KOPT-K1 (cell line): Measurements from ENCODE around the gene KHDRBS1.

ENCODE experiments used
- H3K27ac ChIP-seq: fragments of 200-600 bp; sonication (generic); 2 replicates; pipeline ENCODE4 v1.5.1; 2016; ENCODE audit warnings: antibody characterized with exemption, mild to moderate bottlenecking, low read depth, low read length; ENCODE audit not compliant: poor library complexity, severe bottlenecking
- H3K36me3 ChIP-seq: fragments of 200-600 bp; sonication (generic); 2 replicates; pipeline ENCODE4 v1.5.1; 2017; ENCODE audit warnings: antibody characterized with exemption, mild to moderate bottlenecking, low read length, moderate library complexity; ENCODE audit not compliant: insufficient read depth
- H3K9me3 ChIP-seq: fragments of 200-600 bp; sonication (generic); 2 replicates; pipeline ENCODE4 v1.5.1; 2017; ENCODE audit warnings: antibody characterized with exemption, low read length, mild to moderate bottlenecking; ENCODE audit not compliant: insufficient read depth, poor library complexity, severe bottlenecking

The KHDRBS1 gene

GRCh38 chr1:32031578-32032274 is 18.1 kb downstream of the KHDRBS1 start:
- Histone ChIP-seq H3K27ac (no peak overlapping the region), H3K36me3 (peaks cover 15% of the 10 kb centered on the region), H3K9me3 (no peaks in the 10 kb centered on the region)

GRCh38 chr1:32032275-32032615 is 18.6 kb downstream of the KHDRBS1 start:
- Histone ChIP-seq H3K36me3 (peaks cover 10% of the 10 kb centered on the region), H3K9me3 (no peaks in the 10 kb centered on the region)

GRCh38 chr1:32035119-32035518 is 21.5 kb downstream of the KHDRBS1 start:
- no peak overlapping the region for H3K27ac ChIP-seq
- H3K9me3 ChIP-seq, result no peaks in the 10 kb centered on the region
- no peaks in the 10 kb centered on the region; the same call in 1 of the 2 replicates for H3K36me3 ChIP-seq

More at GRCh38 chr1:32032275-32032615, 18.6 kb downstream of the KHDRBS1 start:
- H3K27ac ChIP-seq, result no peak overlapping the region

GRCh38 chr1:32040711-32041110 is 27.0 kb downstream of the KHDRBS1 start:
- H3K36me3 ChIP-seq, result no peaks in the 10 kb centered on the region; the same call in 1 of the 2 replicates
- no peak overlapping the region for H3K27ac ChIP-seq
- no peaks in the 10 kb centered on the region for H3K9me3 ChIP-seq

- no peaks in the 10 kb centered on the region for H3K9me3 ChIP-seq
- H3K36me3 ChIP-seq, result no peaks in the 10 kb centered on the region
- no peak overlapping the region for H3K27ac ChIP-seq
Measured at GRCh38 chr1:32042330-32042729, 28.7 kb downstream of the KHDRBS1 start.

GRCh38 chr1:32044234-32044633 is 30.6 kb downstream of the KHDRBS1 start:
- no peaks in the 10 kb centered on the region for H3K36me3 ChIP-seq
- H3K9me3 ChIP-seq, result no peaks in the 10 kb centered on the region

GRCh38 chr1:32045772-32046171 is 32.1 kb downstream of the KHDRBS1 start:
- Histone ChIP-seq H3K27ac (no peak overlapping the region), H3K36me3 (no peaks in the 10 kb centered on the region; the same call in 1 of the 2 replicates), H3K9me3 (no peaks in the 10 kb centered on the region)

More at GRCh38 chr1:32044234-32044633, 30.6 kb downstream of the KHDRBS1 start:
- no peak overlapping the region for H3K27ac ChIP-seq

- Histone ChIP-seq H3K27ac (no peak overlapping the region), H3K36me3 (no peaks in the 10 kb centered on the region; the same call in 1 of the 2 replicates), H3K9me3 (no peaks in the 10 kb centered on the region)
Measured at GRCh38 chr1:32047701-32048100, 34.0 kb downstream of the KHDRBS1 start.

GRCh38 chr1:32048440-32048839 is 34.8 kb downstream of the KHDRBS1 start:
- no peak overlapping the region for H3K27ac ChIP-seq
- H3K36me3 ChIP-seq, result no peaks in the 10 kb centered on the region; the same call in 1 of the 2 replicates
- no peaks in the 10 kb centered on the region for H3K9me3 ChIP-seq

- Histone ChIP-seq H3K36me3 (no peaks in the 10 kb centered on the region; the same call in 1 of the 2 replicates), H3K9me3 (no peaks in the 10 kb centered on the region), H3K27ac (no peak overlapping the region)
Measured at GRCh38 chr1:32051706-32052105, 38.0 kb downstream of the KHDRBS1 start.

GRCh38 chr1:32052887-32053286 is 39.2 kb downstream of the KHDRBS1 start:
- no peaks in the 10 kb centered on the region for H3K9me3 ChIP-seq
- no peak overlapping the region for H3K27ac ChIP-seq
- peaks cover 3% of the 10 kb centered on the region; the same call in 1 of the 2 replicates for H3K36me3 ChIP-seq

GRCh38 chr1:32055416-32055815 is 41.7 kb downstream of the KHDRBS1 start:
- Histone ChIP-seq H3K27ac (no peak overlapping the region), H3K36me3 (peaks cover 28% of the 10 kb centered on the region; the same call in 1 of the 2 replicates), H3K9me3 (no peaks in the 10 kb centered on the region)

- Histone ChIP-seq H3K9me3 (no peaks in the 10 kb centered on the region), H3K27ac (no peak overlapping the region), H3K36me3 (peaks cover 40% of the 10 kb centered on the region; the same call in 1 of the 2 replicates)
Measured at GRCh38 chr1:32056598-32056997, 42.9 kb downstream of the KHDRBS1 start.

GRCh38 chr1:32060914-32061313 is 47.2 kb downstream of the KHDRBS1 start:
- H3K27ac ChIP-seq, result no peak overlapping the region
- H3K36me3 ChIP-seq, result peaks cover 67% of the 10 kb centered on the region
- H3K9me3 ChIP-seq, result no peaks in the 10 kb centered on the region

- Histone ChIP-seq H3K9me3 (no peaks in the 10 kb centered on the region), H3K36me3 (peaks cover 65% of the 10 kb centered on the region), H3K27ac (no peak overlapping the region)
Measured at GRCh38 chr1:32062867-32063230, 49.2 kb downstream of the KHDRBS1 start.

GRCh38 chr1:32063261-32063681 is 49.6 kb downstream of the KHDRBS1 start:
- peaks cover 61% of the 10 kb centered on the region for H3K36me3 ChIP-seq
- H3K27ac ChIP-seq, result no peak overlapping the region
- H3K9me3 ChIP-seq, result no peaks in the 10 kb centered on the region
